Upper lobe of left lung (tissue), 6 donors: ENCODE measurements around the gene STKLD1. TPM values are rescaled to one million over a fixed set of nuclear protein-coding genes. Genes with fewer than 3 reads are reported as not detected.
"Not testable (repeated sequence)": the region's sequence is repeated elsewhere in the genome, so short reads cannot be mapped to it uniquely, and the experiment has no call there.

Experiments
- ATAC-seq, 2 donors: fragments of 200-7000 bp; cut with Tn5 transposase; one replicate each; pipeline ENCODE4 v1.9.1; 2022; ENCODE audit warnings: mild to moderate bottlenecking in 2 of 2, moderate library complexity in 2 of 2; ENCODE audit not compliant: low FRiP score in 2 of 2
- DNase-seq, 2 donors: peaks; one replicate each; pipeline ENCODE4 v3.0.0-alpha.2; 2019 to 2020
- H3K27ac ChIP-seq, 4 donors: fragments of 200-600 bp; sonication (generic); one replicate each; pipeline ENCODE4 v1.5.1; 2016 to 2019
- H3K27me3 ChIP-seq, 4 donors: fragments of 200-600 bp; sonication (generic); one replicate each; pipeline ENCODE4 v1.5.1; 2017 to 2019
- H3K36me3 ChIP-seq, 4 donors: fragments of 200-600 bp; sonication (generic); one replicate each; pipeline ENCODE4 v1.5.1; 2016 to 2019
- H3K4me1 ChIP-seq, 4 donors: fragments of 200-600 bp; sonication (generic); one replicate each; pipeline ENCODE4 v1.5.1; 2018 to 2019
- H3K4me3 ChIP-seq, 4 donors: fragments of 200-600 bp; sonication (generic); one replicate each; pipeline ENCODE4 v1.5.1; 2017 to 2019; ENCODE audit warnings: mild to moderate bottlenecking in 2 of 4, moderate library complexity in 1 of 4
- H3K9me3 ChIP-seq, 4 donors: fragments of 200-600 bp; sonication (generic); one replicate each; pipeline ENCODE4 v1.5.1; 2018 to 2019
- EP300 ChIP-seq, 4 donors: sonication (generic); formaldehyde crosslinking; IDR thresholded peaks; one replicate each; pipeline ENCODE4 v1.5.1; 2017; ENCODE audit warnings: antibody characterized with exemption in 4 of 4, control low read depth in 2 of 4
- POLR2A ChIP-seq, 4 donors: fragments of 450-650 bp; IDR thresholded peaks; one replicate each; pipeline ENCODE4 v1.5.1; 2016 to 2017; ENCODE audit warnings: antibody characterized with exemption in 4 of 4, mild to moderate bottlenecking in 2 of 4
- POLR2AphosphoS5 ChIP-seq, 2 donors: sonication (generic); formaldehyde crosslinking; IDR thresholded peaks; one replicate each; pipeline ENCODE4 v1.5.1; 2017; ENCODE audit warnings: antibody characterized with exemption in 2 of 2
- WGBS, 2 donors: methylation state at CpG; one replicate each; pipeline ENCODE4 v1.1.5; 2017 to 2018; 5-methylcytosine and 5-hydroxymethylcytosine counted together
- total RNA-seq, 6 donors: library from RNA; depleted of rRNA in 4 of 6; stranded (reverse); fragments of >200 nt in 4 of 6; gene quantifications; one replicate each; pipeline versions ENCODE4 v1.1.0 to v1.2.1, GENCODE V29; 2016 to 2021
- TF ChIP-seq, protein P1 (sequence below), 6 experiments: fragments of 450-650 bp in 4 of 6; fragments of 200-600 bp in 2 of 6; sonication (generic) in 2 of 6; IDR thresholded peaks; one replicate each; pipeline ENCODE4 v1.5.1; 2016 to 2019; ENCODE audit warnings: antibody characterized with exemption in 6 of 6
- donor health status: DM: no; HTN: no; CAD: no; lungs with moderate emphysema.
- donor health status: DM: no; HTN: yes; CAD: no; lungs with severe emphysema.

Gene STKLD1
- total RNA-seq, 6 donors from 2014 or later: 0.59 to 3.1 (median 1.6) TPM; not detected in 2

DNA sequence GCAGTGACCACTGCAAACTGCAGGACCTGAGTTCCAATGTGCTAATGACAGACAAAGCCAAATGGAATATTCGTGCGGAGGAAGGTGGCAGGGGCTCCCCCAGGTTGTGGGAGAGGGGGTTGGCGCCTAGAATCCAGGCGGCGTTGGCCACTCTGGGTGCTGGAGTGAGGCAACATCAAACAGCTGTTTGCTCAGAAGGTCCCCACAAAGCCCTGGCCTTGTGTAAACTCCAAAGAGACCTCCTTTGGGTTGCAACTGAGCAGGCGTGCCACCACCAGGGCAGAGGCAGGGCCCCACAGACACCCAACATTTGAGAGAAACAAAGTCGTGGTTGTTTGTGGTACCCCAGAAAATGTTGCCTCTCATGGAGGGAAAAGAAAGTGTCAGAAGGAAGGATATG is 14.5 kb downstream of the STKLD1 start:
- H3K9me3 ChIP-seq: no peaks in the 10 kb centered on the region
- H3K27me3 ChIP-seq: no peaks in the 10 kb centered on the region
- no peak for DNase-seq
- ATAC-seq: no peak
- no peaks in the 10 kb centered on the region for H3K36me3 ChIP-seq
- H3K27ac ChIP-seq: no peak overlapping the region
- TF ChIP-seq POLR2AphosphoS5 (IDR thresholded peaks at IDR 0.05) (no peak), EP300 (IDR thresholded peaks at IDR 0.05) (no peak), POLR2A (IDR thresholded peaks at IDR 0.05) (no peak)
- TF ChIP-seq, protein P1, sequence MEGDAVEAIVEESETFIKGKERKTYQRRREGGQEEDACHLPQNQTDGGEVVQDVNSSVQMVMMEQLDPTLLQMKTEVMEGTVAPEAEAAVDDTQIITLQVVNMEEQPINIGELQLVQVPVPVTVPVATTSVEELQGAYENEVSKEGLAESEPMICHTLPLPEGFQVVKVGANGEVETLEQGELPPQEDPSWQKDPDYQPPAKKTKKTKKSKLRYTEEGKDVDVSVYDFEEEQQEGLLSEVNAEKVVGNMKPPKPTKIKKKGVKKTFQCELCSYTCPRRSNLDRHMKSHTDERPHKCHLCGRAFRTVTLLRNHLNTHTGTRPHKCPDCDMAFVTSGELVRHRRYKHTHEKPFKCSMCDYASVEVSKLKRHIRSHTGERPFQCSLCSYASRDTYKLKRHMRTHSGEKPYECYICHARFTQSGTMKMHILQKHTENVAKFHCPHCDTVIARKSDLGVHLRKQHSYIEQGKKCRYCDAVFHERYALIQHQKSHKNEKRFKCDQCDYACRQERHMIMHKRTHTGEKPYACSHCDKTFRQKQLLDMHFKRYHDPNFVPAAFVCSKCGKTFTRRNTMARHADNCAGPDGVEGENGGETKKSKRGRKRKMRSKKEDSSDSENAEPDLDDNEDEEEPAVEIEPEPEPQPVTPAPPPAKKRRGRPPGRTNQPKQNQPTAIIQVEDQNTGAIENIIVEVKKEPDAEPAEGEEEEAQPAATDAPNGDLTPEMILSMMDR (IDR thresholded peaks at IDR 0.05): no peak
- 79 to 87% methylated on average over 6 to 7 of the region's 7 CpGs for WGBS, 2 donors
- H3K4me3 ChIP-seq: no peak overlapping the region
- H3K4me1 ChIP-seq: no peaks in the 10 kb centered on the region

DNA sequence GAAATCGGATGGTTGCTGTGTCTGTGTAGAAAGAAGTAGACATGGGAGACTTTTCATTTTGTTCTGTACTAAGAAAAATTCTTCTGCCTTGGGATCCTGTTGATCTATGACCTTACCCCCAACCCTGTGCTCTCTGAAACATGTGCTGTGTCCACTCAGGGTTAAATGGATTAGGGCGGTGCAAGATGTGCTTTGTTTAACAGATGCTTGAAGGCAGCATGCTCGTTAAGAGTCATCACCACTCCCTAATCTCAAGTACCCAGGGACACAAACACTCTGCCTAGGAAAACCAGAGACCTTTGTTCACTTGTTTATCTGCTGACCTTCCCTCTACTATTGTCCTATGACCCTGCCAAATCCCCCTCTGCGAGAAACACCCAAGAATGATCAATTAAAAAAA is 15.3 kb downstream of the STKLD1 start:
- not testable (repeated sequence) for ATAC-seq, H3K9me3 ChIP-seq
- WGBS, 2 donors: 42 to 53% methylated on average over 2 to 3 of the region's 4 CpGs

DNA sequence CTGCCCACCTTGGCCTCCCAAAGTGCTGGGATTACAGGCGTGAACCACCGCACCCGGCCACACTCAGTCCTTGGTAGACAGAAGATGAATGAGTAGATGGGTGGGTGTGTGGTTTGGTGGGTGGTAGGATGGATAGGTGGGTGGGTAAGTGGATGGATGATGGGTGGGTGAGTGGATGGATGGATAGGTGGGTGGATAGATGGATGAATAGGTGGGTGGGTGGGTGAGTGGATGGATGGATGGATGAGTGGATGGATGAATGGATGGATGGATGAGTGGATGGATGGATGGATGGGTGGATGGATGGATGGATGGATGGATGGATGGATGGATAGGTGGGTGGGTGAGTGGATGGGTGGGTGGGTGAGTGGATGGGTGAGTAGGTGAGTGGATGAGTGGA is 16.1 kb downstream of the STKLD1 start:
- DNase-seq, H3K4me3 ChIP-seq, H3K4me1 ChIP-seq, H3K36me3 ChIP-seq, H3K27me3 ChIP-seq, ATAC-seq, H3K9me3 ChIP-seq, H3K27ac ChIP-seq: not testable (repeated sequence)
- WGBS, 2 donors: 97 to 98% methylated on average over 3 of the region's 3 CpGs

More for the DNA sequence above, 15.3 kb downstream of the STKLD1 start:
- not testable (repeated sequence) for DNase-seq, H3K27me3 ChIP-seq, H3K36me3 ChIP-seq, H3K4me1 ChIP-seq, H3K27ac ChIP-seq, H3K4me3 ChIP-seq

DNA sequence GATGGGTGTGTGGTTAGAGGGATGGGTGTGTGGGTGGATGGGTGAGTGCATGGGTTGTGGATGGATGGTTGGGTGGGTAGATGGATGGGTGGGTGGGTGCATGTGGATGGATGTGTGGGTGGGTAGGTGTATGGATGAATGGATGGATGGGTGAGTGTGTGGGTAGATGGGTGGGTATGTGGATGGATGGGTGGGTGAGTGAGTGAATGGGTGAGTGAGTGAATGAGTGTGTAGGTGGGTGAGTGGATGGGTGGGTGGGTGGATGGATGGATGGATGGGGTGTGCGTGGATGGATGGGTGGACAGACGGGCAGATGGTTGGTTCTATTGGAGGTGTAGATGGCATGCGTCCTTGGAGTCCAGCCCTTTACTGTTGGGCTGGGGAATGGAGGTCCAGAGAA is 17.2 kb downstream of the STKLD1 start:
- Histone ChIP-seq H3K27ac (no peak overlapping the region), H3K27me3 (no peaks in the 10 kb centered on the region), H3K36me3 (no peaks in the 10 kb centered on the region), H3K9me3 (no peaks in the 10 kb centered on the region), H3K4me1 (no peaks in the 10 kb centered on the region), H3K4me3 (no peak overlapping the region)
- 94 to 97% methylated on average over 3 of the region's 3 CpGs for WGBS, 2 donors
- DNase-seq (no peak), ATAC-seq (no peak)
- no peak for TF ChIP-seq POLR2AphosphoS5 (IDR thresholded peaks at IDR 0.05)
- no peak for TF ChIP-seq POLR2A (IDR thresholded peaks at IDR 0.05)
- TF ChIP-seq, protein P1 (IDR thresholded peaks at IDR 0.05): no peak
- TF ChIP-seq EP300 (IDR thresholded peaks at IDR 0.05): no peak

DNA sequence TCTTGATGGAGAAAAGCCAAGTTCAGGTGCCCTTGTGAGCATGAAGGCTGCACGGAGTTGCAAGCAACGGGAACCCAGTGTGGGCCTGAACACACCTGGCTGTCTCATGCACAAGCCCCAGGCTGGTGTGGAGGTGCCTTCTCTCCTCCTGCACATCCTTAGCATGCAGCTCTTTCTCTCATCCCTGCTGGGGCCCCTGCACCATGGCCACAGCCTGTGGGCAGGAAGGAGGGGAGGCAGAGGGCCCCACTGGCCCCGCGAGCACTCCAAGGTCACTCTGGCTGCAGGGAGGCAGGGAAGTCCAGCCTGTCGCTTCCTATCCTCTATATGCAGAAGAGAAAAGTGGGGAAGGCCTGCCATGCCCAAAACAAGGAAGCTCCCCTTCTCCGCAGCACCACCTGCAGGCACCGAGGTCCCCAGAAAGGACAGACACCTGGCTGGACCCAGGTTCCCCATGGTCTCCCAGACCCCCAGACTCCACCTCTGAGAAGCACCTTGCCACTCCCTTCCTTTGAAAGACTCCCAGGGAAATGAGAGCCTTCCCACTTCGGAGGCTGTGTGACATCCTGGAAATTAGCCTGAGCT is 18.6 kb downstream of the STKLD1 start:
- Histone ChIP-seq H3K27ac (no peak overlapping the region), H3K4me1 (no peaks in the 10 kb centered on the region), H3K4me3 (no peak overlapping the region), H3K27me3 (no peaks in the 10 kb centered on the region), H3K9me3 (no peaks in the 10 kb centered on the region), H3K36me3 (no peaks in the 10 kb centered on the region)
- TF ChIP-seq, protein P1 (IDR thresholded peaks at IDR 0.05): no peak
- TF ChIP-seq POLR2AphosphoS5 (IDR thresholded peaks at IDR 0.05) (no peak), EP300 (IDR thresholded peaks at IDR 0.05) (no peak), POLR2A (IDR thresholded peaks at IDR 0.05) (no peak)
- DNase-seq (no peak), ATAC-seq (no peak)
- WGBS, 2 donors: 28 to 42% methylated on average over 8 of the region's 8 CpGs

DNA sequence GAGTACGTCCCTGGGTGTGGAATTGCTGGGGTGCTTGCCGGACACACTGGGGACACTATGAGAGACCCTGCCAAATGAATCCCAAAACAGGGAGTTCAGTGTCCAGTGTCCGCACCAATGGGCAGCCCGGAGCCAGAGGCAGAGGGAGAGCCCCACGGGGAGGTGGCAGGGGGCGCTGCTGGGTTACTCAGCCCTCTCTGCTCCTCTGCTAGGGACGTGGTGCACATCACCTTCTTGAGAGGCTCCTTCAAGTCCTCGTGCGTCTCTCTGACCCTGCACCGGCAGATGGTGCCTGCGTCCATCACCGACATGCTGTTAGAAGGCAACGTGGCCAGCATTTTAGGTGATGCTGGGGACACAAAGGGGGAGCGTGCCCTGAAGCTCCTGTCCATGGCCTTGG is 20.8 kb downstream of the STKLD1 start:
- no peak for ATAC-seq
- peaks cover 0 to 3% (median 0%) of the 10 kb centered on the region in 4 donors for H3K36me3 ChIP-seq
- 38 to 40% methylated on average over 6 to 14 of the region's 14 CpGs for WGBS, 2 donors
- no peaks in the 10 kb centered on the region for H3K9me3 ChIP-seq
- no peaks in the 10 kb centered on the region for H3K27me3 ChIP-seq
- no peak for DNase-seq
- no peak overlapping the region for H3K27ac ChIP-seq
- no peak overlapping the region for H3K4me3 ChIP-seq
- TF ChIP-seq EP300 (IDR thresholded peaks at IDR 0.05) (no peak), POLR2A (IDR thresholded peaks at IDR 0.05) (no peak), POLR2AphosphoS5 (IDR thresholded peaks at IDR 0.05) (no peak)
- TF ChIP-seq, protein P1 (IDR thresholded peaks at IDR 0.05): no peak
- H3K4me1 ChIP-seq: no peaks in the 10 kb centered on the region
